ENCODE measurements around the gene NOCT.
"Not testable (repeated sequence)": the region's sequence is repeated elsewhere in the genome, so short reads cannot be mapped to it uniquely, and the experiment has no call there.

NOCT gene

GRCh38 chr4:139028191-139028661, 12.6 kb downstream of the NOCT start:
- no peak overlapping the region for H3K4me3 ChIP-seq (ENCODE audit: low read depth, low read length)
- no peak for DNase-seq (ENCODE audit: low read depth)
- TF ChIP-seq CTCF (IDR thresholded peaks at IDR 0.05; ENCODE audit: control insufficient read depth, extremely low read depth, insufficient read depth): no peak

- not testable (repeated sequence) for DNase-seq (ENCODE audit: low read depth)
Measured at GRCh38 chr4:139029866-139030363, 14.3 kb downstream of the NOCT start.

GRCh38 chr4:139030614-139031235, 15.1 kb downstream of the NOCT start:
- H3K4me3 ChIP-seq (ENCODE audit: low read depth, low read length): no peak overlapping the region
- peak; percentile 91 for TF ChIP-seq CTCF (IDR thresholded peaks at IDR 0.05; ENCODE audit: control insufficient read depth, extremely low read depth, insufficient read depth)
- peak; percentile 76 for DNase-seq (ENCODE audit: low read depth)

More at GRCh38 chr4:139029866-139030363, 14.3 kb downstream of the NOCT start:
- not testable (repeated sequence) for H3K4me3 ChIP-seq (ENCODE audit: low read depth, low read length)

GRCh38 chr4:139035650-139036049, 20.1 kb downstream of the NOCT start:
- H3K4me3 ChIP-seq (ENCODE audit: low read depth, low read length): no peak overlapping the region
- DNase-seq (ENCODE audit: low read depth): no peak
- no peak for TF ChIP-seq CTCF (IDR thresholded peaks at IDR 0.05; ENCODE audit: control insufficient read depth, extremely low read depth, insufficient read depth)

GRCh38 chr4:139036885-139037284, 21.3 kb downstream of the NOCT start:
- no peak for TF ChIP-seq CTCF (IDR thresholded peaks at IDR 0.05; ENCODE audit: control insufficient read depth, extremely low read depth, insufficient read depth)
- DNase-seq (ENCODE audit: low read depth): no peak
- no peak overlapping the region for H3K4me3 ChIP-seq (ENCODE audit: low read depth, low read length)

GRCh38 chr4:139038874-139039443, 23.4 kb downstream of the NOCT start:
- no peak overlapping the region for H3K4me3 ChIP-seq (ENCODE audit: low read depth, low read length)
- DNase-seq (ENCODE audit: low read depth): no peak
- TF ChIP-seq CTCF (IDR thresholded peaks at IDR 0.05; ENCODE audit: control insufficient read depth, extremely low read depth, insufficient read depth): no peak

- no peak for TF ChIP-seq CTCF (IDR thresholded peaks at IDR 0.05; ENCODE audit: control insufficient read depth, extremely low read depth, insufficient read depth)
- no peak for DNase-seq (ENCODE audit: low read depth)
- H3K4me3 ChIP-seq (ENCODE audit: low read depth, low read length): no peak overlapping the region
Measured at GRCh38 chr4:139042981-139043460, 27.4 kb downstream of the NOCT start.

Data from LNCaP clone FGC (cell line).